ENCODE data around the gene NOTUM. TPM values are rescaled to one million over a fixed set of nuclear protein-coding genes. Genes with fewer than 3 reads are reported as not detected.

Gene NOTUM
- polyA plus RNA-seq, 6 donors from 2014 or later, result not detected

DNA sequence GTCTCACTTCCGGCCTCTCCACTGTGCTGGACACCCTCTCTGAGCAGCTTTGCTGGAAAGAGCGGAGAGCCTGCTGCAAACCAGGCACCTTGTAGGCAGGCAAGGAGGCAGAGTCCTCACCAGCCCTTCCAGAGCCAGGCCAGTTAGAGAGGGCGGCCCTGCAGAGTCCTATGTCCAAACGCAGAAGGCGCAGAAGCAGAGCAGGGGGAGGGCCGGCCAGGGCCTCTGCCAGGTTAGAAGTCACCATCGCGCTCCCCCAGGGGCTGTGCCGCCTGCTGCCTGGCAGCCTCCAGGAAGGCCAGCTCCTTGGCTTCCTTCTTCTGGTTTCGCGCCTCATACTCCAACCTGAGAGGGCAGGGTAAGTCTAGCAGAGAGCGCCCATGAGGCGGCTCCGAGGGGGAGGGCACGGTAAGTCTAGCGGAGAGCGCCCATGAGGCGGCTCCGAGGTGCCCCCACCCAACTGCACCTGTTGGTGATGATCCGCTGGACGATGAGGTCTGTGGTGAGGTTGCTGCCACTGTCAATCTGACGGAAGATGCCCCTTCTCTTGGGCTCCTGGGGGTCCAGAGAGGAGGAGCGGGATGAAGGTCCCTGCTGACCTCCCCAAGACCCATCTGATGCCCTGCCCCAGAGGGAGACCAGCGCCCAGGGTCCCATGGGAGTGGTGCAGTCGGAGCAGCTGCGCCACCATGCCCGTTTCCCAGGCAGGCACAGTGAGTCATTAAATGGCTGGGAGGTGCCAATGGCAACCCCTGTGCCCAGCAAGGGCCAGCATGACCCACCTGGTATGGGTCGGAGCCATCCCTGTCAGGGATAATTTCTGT is 56.2 kb downstream of the NOTUM start:
- Mint-ChIP-seq H3K36me3 (peaks cover 9 to 10% of the 10 kb centered on the region in 2 donors), H3K9me3 (no peaks in the 10 kb centered on the region), H3K4me3 (no peak overlapping the region), H3K4me1 (peaks cover 6 to 8% (median 8%) of the 10 kb centered on the region in 3 donors), H3K27me3 (peaks cover 7 to 13% (median 12%) of the 10 kb centered on the region in 3 donors), H3K27ac (no peak overlapping the region)
- no peak for ATAC-seq (ENCODE audit: low read depth in 2 of 2)
- DNase-seq, result no peak

DNA sequence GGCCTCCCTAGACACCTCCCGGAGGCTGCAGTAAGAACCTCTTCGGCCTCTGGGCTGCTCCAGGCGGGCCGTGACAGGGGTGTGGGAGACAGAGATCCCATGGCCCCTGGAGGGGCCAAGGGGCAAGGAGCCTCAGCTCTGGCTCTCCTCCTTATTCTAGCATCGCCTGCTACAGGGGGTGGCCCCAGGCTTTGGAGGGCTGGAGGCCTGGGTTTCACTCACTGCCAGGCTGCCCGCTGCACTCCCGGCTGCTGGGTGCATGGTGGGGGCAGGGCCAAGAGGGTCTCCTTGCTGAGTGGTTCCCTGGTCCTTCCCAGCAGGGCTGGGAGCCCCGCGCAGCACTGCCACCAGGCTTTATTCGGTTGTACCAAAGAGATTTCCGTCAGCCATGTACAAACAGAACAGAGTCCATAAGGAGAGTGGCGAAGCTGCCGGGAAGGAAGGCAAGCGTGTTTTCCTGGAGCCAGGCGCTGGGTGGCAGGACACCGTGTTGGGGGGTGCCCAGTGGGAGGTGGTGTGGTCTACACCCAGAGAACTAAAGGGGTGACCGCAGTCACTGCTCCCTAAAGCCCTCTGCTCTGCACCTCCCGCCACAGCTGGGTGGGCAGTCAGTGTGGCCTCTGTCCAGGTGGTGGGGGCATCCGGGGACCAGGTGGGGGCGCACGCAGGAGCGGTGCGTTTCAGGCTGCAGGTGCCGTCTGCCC is 56.9 kb downstream of the NOTUM start:
- DNase-seq (no peak), ATAC-seq (ENCODE audit: low read depth in 2 of 2) (no peak)
- peak overlapping the region in 1 of 8 donors; percentile 41 for H3K4me3 Mint-ChIP-seq
- H3K27me3 Mint-ChIP-seq, result peaks cover 7 to 13% (median 12%) of the 10 kb centered on the region in 3 donors
- H3K27ac Mint-ChIP-seq, result peak overlapping the region in 1 of 6 donors; percentile 47
- peaks cover 9 to 11% of the 10 kb centered on the region in 2 donors for H3K36me3 Mint-ChIP-seq
- H3K4me1 Mint-ChIP-seq, result peaks cover 6 to 8% (median 8%) of the 10 kb centered on the region in 3 donors
- H3K9me3 Mint-ChIP-seq, result no peaks in the 10 kb centered on the region

DNA sequence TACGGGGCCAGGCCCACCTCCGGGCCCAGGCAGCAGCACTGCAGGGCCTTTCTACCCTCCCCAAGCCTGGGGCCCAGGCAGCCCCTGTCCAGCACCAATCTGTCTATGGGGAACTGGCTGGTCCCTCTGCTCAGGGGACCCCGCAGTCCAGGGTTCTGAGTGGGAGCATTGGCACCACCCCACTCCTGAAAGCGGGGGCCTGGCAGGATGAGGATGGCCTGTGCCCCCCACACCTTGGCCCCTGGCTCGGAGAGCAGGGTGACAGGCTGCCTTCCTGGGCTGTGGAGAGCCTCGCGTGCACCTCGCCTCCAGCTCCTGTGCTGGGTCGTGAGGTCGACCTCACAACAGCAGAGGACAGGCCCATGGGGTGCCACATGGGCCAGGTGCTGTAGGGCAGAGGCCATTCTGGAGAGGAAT is 57.6 kb downstream of the NOTUM start:
- Mint-ChIP-seq H3K4me3 (peak overlapping the region in 2 of 8 donors; percentile 41 to 61), H3K27me3 (peaks cover 7 to 13% (median 12%) of the 10 kb centered on the region in 3 donors), H3K36me3 (peaks cover 9 to 11% of the 10 kb centered on the region in 2 donors), H3K4me1 (peaks cover 6 to 8% (median 8%) of the 10 kb centered on the region in 3 donors), H3K27ac (peak overlapping the region in 1 of 6 donors; percentile 47), H3K9me3 (no peaks in the 10 kb centered on the region)
- DNase-seq (no peak), ATAC-seq (ENCODE audit: low read depth in 2 of 2) (no peak)

DNA sequence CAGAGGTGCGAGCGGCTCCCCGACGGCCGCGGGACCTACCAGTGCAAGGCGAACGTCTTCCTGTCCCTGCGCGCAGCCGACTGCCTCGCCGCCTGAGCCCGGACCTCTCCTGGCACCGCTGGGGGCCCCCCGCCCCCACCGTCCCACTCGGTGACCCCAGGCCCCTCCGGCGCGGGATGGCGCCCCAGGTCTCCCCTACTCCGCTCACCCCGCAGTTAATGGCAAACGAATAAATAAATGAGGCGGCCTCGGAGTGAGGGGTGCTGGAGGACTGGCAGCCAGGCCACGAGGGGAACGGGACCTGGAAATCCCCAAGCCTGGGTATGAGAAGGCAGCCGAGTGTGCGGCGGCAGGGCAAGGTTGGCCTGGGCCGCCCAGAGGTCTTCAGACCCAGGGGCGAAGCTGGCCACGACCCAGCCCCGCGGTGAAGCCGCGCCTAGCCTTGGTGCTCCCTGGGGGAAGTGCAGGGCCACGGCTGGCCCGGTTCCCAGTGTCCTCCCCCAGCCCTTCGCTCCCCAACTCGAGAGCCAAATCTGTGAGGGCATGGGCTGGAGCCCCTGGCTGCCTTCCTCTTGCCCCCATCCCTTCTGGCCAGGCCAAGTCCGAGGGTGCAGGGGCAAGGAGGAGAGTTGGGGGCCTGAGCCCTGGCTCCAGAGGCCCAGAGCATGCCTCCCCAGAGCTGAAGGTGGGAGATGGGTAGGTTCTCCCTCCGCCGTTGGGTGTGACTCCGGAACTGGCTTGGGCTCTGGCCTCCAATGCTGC is 58.2 kb downstream of the NOTUM start:
- peaks cover 9 to 11% of the 10 kb centered on the region in 2 donors for H3K36me3 Mint-ChIP-seq
- DNase-seq (no peak), ATAC-seq (ENCODE audit: low read depth in 2 of 2) (peak; percentile 43 to 52)
- peaks cover 7 to 13% (median 12%) of the 10 kb centered on the region in 3 donors for H3K27me3 Mint-ChIP-seq
- H3K27ac Mint-ChIP-seq, result no peak overlapping the region
- no peaks in the 10 kb centered on the region for H3K9me3 Mint-ChIP-seq
- peaks cover 6 to 8% (median 8%) of the 10 kb centered on the region in 3 donors for H3K4me1 Mint-ChIP-seq
- peak overlapping the region in 2 of 8 donors; percentile 21 to 53 for H3K4me3 Mint-ChIP-seq

Other genes starting within 250 kb of the NOTUM start
- gene SLC25A10, start 248.9 kb downstream of the NOTUM start, polyA plus RNA-seq (ENCODE audit: low read depth in 6 of 6), result 1 to 10 TPM in 4 of 6 donors, under 1 TPM in 1, not detected in 1; 0.92 to 5.0 (median 2.3) TPM
- gene GCGR, start 157.0 kb downstream of the NOTUM start, polyA plus RNA-seq (ENCODE audit: low read depth in 6 of 6), result not detected
- gene MCRIP1, start 127.9 kb downstream of the NOTUM start, polyA plus RNA-seq (ENCODE audit: low read depth in 6 of 6), result 100 to 1,000 TPM in 1 of 6 donors, 10 to 100 TPM in 5; 66.2 to 114 (median 77.4) TPM
- under 1 TPM in 2 of 6 donors, not detected in 4; 0.18 to 0.64 TPM for gene PPP1R27, start 126.1 kb downstream of the NOTUM start, polyA plus RNA-seq (ENCODE audit: low read depth in 6 of 6)
- 100 to 1,000 TPM; 139 to 192 (median 158) TPM for gene P4HB, start 100.7 kb downstream of the NOTUM start, polyA plus RNA-seq (ENCODE audit: low read depth in 6 of 6)
- 100 to 1,000 TPM in 1 of 6 donors, 10 to 100 TPM in 5; 42.9 to 116 (median 78.3) TPM for gene ARHGDIA, start 89.8 kb downstream of the NOTUM start, polyA plus RNA-seq (ENCODE audit: low read depth in 6 of 6)
- gene ALYREF, start 69.6 kb downstream of the NOTUM start, polyA plus RNA-seq (ENCODE audit: low read depth in 6 of 6), result 10 to 100 TPM; 25.5 to 53.9 (median 41.7) TPM
- 100 to 1,000 TPM; 208 to 260 (median 218) TPM for gene ANAPC11, start 69.5 kb downstream of the NOTUM start, polyA plus RNA-seq (ENCODE audit: low read depth in 6 of 6)
- under 1 TPM in 1 of 6 donors, not detected in 5; 0.24 TPM for gene NPB, start 58.9 kb downstream of the NOTUM start, polyA plus RNA-seq (ENCODE audit: low read depth in 6 of 6)
- 10 to 100 TPM; 19.0 to 28.4 (median 21.2) TPM for gene PCYT2, start 49.8 kb downstream of the NOTUM start, polyA plus RNA-seq (ENCODE audit: low read depth in 6 of 6)
- 10 to 100 TPM; 23.6 to 41.3 (median 30.6) TPM for gene SIRT7, start 43.0 kb downstream of the NOTUM start, polyA plus RNA-seq (ENCODE audit: low read depth in 6 of 6)
- gene MAFG, start 33.5 kb downstream of the NOTUM start, polyA plus RNA-seq (ENCODE audit: low read depth in 6 of 6), result 1 to 10 TPM; 3.4 to 6.7 (median 4.7) TPM
- gene PYCR1, start 23.9 kb downstream of the NOTUM start, polyA plus RNA-seq (ENCODE audit: low read depth in 6 of 6), result 1 to 10 TPM; 1.6 to 4.5 (median 2.2) TPM
- not detected for gene MYADML2, start 14.0 kb downstream of the NOTUM start, polyA plus RNA-seq (ENCODE audit: low read depth in 6 of 6)
- 10 to 100 TPM; 20.2 to 31.0 (median 25.0) TPM for gene ASPSCR1, start 16.4 kb upstream of the NOTUM start, polyA plus RNA-seq (ENCODE audit: low read depth in 6 of 6)
- 10 to 100 TPM; 52.6 to 77.6 (median 58.3) TPM for gene CENPX, start 61.7 kb upstream of the NOTUM start, polyA plus RNA-seq (ENCODE audit: low read depth in 6 of 6)
- gene LRRC45, start 62.1 kb upstream of the NOTUM start, polyA plus RNA-seq (ENCODE audit: low read depth in 6 of 6), result 1 to 10 TPM; 1.3 to 4.6 (median 2.6) TPM
- not detected for gene RAC3, start 70.5 kb upstream of the NOTUM start, polyA plus RNA-seq (ENCODE audit: low read depth in 6 of 6)
- gene DCXR, start 76.5 kb upstream of the NOTUM start, polyA plus RNA-seq (ENCODE audit: low read depth in 6 of 6), result 100 to 1,000 TPM in 2 of 6 donors, 10 to 100 TPM in 4; 74.0 to 199 (median 98.1) TPM
- 1 to 10 TPM; 2.6 to 7.6 (median 4.8) TPM for gene RFNG, start 90.6 kb upstream of the NOTUM start, polyA plus RNA-seq (ENCODE audit: low read depth in 6 of 6)
- gene GPS1, start 90.7 kb upstream of the NOTUM start, polyA plus RNA-seq (ENCODE audit: low read depth in 6 of 6), result 100 to 1,000 TPM; 103 to 138 (median 109) TPM
- 10 to 100 TPM; 52.4 to 86.5 (median 68.2) TPM for gene DUS1L, start 104.6 kb upstream of the NOTUM start, polyA plus RNA-seq (ENCODE audit: low read depth in 6 of 6)
- under 1 TPM in 5 of 6 donors, not detected in 1; 0.05 to 0.75 (median 0.50) TPM for gene FASN, start 137.0 kb upstream of the NOTUM start, polyA plus RNA-seq (ENCODE audit: low read depth in 6 of 6)

All from naive B cell (primary cell).